ENCODE measurements around the gene TEAD3.
A peak's percentile ranks its signal among the peaks of the same experiment; 100 is the strongest.

The TEAD3 gene

DNA sequence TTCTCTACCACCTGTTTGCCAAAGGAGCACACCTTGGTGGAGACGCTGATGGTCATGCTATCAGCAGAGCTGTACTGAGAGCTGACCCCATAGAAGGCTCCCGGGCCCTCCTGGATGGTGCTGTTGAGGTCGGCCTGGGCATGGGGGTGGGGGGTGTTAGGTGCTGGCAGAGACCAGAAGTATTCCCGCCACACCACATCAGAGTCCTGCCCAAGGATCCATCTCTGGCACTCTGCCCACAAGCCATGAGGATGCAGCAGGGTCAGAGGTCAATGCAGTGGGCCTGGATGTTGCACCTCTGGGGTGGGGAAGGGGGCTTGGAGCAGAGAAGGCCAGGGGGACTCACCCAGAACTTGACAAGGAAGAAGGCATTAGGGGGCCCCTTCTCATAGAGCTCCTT, 21.3 kb downstream of the TEAD3 start:
- DNase-seq (ENCODE audit: low spot score), result no peak

DNA sequence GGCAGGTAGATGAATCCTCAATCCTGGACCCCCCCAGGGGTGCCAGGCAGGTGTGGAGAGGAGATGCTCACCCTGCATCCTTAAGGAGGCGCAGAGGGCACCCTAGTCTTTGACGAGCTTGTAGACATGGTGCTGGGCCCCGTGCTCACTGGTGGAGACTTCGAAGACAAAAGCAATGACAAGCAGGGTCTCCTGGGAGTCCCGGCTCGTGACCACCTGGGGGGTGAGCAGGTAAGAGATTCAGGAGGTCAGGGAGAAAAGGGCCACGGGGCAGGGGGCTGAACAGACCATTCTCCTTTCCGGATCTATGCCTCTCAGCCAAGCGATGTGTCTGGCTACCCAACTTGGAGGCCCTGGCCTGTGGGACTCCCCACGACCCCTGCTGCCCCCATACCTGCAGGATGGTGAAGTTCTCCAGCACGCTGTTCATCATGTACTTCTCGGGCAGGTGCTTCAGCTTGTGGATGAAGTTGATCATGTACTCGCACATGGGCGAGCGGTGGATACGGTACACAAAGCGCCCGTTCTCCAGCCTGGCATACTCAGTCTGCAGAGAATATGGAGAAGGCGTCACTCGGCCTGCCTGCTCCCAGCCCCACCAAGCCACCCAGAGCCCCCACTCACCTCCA, 21.8 kb downstream of the TEAD3 start:
- DNase-seq (ENCODE audit: low spot score), result no peak

DNA sequence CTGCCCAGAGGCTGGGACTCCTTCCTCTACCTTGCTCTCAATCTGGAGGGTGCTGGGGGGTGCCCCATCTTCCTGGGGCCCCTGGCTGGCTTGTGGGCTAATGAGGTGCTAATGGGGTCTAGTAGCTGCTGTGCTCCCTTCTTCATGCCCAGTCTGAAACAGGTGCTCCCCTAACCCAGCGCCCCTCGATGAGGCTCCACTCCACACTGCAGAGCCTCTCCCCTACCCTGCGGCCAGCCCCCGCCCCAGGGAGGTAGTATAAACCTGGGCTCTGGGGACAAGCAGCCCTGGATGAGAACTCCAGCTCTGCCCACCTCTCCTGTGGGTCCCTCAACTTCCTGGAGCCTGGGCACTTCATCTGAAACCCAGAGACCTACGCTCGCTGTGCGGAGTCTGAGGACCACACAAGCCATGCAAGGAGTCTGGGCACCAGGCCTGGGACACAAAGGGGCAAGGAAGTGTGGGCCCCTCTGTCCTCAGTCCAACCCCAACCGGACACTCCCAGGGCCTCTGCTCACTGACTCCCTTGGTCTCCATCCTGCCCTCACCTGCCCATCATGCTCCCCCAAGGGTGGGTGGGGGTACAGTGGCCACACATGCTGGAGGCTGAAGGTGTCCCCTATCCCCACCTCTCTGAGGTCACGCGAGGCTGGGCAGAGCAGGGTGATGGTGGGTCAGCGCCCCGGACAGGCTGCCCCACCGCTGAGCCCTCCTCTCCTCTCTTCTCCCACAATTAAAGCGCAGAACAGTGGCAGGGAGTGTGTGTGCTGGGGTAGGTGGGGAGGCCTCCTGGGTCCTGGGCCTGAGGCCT, 22.5 kb downstream of the TEAD3 start:
- no peak for DNase-seq (ENCODE audit: low spot score)

DNA sequence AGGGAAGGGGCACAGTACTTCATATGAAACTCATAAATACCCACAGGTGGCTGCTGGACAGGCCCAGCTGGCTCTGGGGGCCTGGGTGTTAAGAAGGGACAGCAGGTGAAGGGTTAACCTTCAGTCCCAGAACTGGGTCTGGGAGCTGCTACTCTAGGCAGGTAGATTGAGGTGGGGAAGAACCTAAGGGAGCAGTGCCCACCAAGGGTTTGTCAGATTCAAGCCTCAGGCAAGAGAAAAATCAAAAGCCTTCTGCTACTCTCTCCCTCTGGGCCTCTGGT, 23.1 kb downstream of the TEAD3 start:
- DNase-seq (ENCODE audit: low spot score), result no peak

DNA sequence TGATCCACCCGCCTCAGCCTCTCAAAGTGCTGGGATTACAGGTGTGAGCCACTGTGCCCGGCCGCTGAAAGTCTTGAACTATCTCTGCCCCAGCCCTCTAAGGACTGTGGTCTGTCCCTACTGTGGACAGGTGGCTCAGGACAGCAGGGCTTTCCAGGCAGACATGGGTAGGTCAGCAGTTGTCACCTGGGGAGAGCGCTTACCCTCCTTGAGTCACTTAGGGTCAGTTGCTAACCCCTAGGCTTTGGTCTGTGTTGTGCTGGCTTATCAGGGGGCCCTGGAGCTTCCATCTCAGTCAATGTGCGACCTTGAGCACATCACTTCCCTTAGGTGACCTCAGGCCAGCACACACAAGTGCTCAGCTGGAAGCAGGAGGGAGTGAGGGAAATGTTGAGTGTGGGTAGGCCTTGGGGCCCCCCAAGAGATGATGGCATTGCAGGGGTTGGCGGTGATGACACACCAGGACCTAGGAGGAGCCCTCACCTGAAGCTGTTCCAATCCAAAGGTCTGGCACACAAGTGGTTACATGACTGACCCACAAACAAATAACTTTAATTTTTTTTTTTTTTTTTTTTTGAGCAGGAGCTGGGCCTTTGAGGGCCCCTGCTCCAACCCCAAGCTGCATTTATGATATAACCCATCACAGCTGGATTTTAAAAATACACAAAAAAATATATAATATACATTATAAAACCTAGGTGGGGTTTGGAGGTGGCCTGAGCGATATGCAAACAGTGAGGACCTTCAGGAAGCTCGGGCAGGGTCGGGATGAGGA, 23.6 kb downstream of the TEAD3 start:
- no peak for DNase-seq (ENCODE audit: low spot score)

- DNase-seq (ENCODE audit: low spot score), result no peak
Measured at GRCh38 chr6:35471836-35472345, 25.0 kb downstream of the TEAD3 start.

DNA sequence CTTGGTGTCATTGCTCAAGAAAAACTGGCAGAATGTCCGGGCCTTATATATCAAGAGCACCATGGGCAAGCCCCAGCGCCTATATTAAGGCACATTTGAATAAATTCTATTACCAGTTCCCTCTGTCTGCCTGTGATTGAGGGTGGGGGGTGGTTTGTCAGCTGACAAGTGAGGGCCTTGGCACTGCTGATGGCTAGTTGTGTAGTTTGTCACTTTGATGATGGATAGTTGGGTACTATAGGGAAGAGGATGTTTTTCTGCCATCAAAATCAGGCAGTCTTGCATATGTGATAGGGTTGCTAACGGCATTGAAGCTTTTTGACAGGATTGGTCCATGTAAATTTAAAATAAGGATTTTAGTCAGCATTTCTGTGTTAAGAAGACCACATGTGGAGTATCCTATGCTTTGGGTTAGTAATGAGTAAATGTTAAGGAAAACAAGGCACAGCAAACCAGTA, 26.2 kb downstream of the TEAD3 start:
- DNase-seq (ENCODE audit: low spot score), result no peak

DNA sequence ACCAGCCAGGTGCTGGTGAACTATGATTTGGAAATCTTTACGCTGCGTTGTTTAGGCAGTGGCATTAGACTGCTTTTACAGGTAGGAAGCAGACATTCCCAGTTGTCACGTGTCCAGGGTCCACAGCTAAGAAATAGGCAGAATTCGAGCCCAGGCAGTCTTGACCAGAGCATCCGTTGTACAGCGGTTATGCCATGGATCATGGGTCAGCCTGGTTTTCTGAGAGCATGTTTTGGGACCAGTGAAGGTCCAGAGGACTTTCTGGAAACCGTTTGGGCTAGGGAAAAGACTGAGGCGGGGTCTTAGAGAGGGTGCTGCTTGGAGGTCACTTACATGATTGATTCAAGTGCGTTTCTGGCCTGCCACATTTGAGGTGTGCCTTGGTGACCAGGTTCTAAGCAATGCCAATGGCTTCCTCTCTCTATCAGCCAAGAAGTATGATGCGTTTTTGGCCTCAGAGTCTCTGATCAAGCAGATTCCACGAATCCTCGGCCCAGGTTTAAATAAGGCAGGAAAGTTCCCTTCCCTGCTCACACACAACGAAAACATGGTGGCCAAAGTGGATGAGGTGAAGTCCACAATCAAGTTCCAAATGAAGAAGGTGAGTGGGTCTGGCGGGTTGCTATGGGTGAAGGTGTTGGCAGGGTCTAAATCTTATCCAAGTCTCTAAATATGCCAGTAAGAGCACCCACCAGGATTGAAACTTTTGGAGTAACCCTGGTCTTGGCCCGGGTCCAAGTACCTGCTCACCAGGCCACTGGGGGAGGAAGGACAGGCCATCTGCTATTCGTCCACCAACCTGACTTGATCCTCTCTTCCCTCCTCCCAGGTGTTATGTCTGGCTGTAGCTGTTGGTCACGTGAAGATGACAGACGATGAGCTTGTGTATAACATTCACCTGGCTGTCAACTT, 26.9 kb downstream of the TEAD3 start:
- DNase-seq (ENCODE audit: low spot score), result peak; percentile 19

GRCh38 chr6:35468980-35469750, 27.7 kb downstream of the TEAD3 start:
- no peak for DNase-seq (ENCODE audit: low spot score)

- peak; percentile 97 for DNase-seq (ENCODE audit: low spot score)
Measured at GRCh38 chr6:35468181-35468979, 28.5 kb downstream of the TEAD3 start, which contains the start of gene RPL10A. RPL10A (plus strand) TSS chr6:35468401; CDS start chr6:35468435, 34 bp downstream.

- DNase-seq (ENCODE audit: low spot score), result no peak
Measured at GRCh38 chr6:35465646-35466045, 31.2 kb downstream of the TEAD3 start.

GRCh38 chr6:35463292-35463691, 33.6 kb downstream of the TEAD3 start:
- DNase-seq (ENCODE audit: low spot score), result no peak

DNA sequence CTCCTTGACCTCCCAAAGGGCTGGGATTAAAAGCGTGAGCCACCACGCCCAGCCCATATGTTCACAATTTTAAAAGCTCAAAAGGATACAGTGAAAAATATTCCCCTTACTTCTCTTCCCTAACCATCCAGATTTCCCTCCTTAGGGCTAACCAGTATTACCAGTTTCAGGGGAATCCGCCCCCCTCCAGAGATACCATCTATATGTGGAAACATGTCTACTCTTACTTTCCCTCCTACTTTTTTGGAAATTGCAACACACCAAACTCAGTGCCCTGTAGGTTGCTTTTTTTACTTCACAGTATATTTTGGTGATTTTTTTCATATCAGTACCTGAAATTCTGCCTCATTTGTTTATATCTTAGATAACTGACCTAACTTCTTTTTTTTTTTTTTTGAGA, 35.6 kb downstream of the TEAD3 start:
- no peak for DNase-seq (ENCODE audit: low spot score)

- no peak for DNase-seq (ENCODE audit: low spot score)
Measured at GRCh38 chr6:35457907-35458306, 39.0 kb downstream of the TEAD3 start.

GRCh38 chr6:35454391-35455110, 42.3 kb downstream of the TEAD3 start:
- no peak for DNase-seq (ENCODE audit: low spot score)

DNA sequence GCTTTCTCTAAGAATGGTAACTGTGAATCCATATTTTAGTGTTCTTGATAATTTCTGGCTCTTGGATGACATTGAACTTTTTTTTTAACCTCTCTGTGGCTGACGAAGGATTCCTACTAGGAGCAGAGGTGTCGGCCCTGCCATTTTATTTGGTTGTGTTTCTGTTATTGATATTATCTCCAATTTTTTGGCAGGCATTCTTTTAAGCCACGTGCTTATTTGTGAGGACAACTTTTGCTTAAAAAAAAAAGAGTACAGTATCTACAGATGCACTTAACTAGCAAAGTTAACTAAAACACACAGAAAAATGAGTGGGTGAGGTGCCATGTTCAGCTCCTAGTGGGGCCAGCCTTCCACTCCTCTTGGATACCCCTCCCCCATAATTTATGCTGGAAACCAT, 43.6 kb downstream of the TEAD3 start:
- DNase-seq (ENCODE audit: low spot score), result peak; percentile 65

DNA sequence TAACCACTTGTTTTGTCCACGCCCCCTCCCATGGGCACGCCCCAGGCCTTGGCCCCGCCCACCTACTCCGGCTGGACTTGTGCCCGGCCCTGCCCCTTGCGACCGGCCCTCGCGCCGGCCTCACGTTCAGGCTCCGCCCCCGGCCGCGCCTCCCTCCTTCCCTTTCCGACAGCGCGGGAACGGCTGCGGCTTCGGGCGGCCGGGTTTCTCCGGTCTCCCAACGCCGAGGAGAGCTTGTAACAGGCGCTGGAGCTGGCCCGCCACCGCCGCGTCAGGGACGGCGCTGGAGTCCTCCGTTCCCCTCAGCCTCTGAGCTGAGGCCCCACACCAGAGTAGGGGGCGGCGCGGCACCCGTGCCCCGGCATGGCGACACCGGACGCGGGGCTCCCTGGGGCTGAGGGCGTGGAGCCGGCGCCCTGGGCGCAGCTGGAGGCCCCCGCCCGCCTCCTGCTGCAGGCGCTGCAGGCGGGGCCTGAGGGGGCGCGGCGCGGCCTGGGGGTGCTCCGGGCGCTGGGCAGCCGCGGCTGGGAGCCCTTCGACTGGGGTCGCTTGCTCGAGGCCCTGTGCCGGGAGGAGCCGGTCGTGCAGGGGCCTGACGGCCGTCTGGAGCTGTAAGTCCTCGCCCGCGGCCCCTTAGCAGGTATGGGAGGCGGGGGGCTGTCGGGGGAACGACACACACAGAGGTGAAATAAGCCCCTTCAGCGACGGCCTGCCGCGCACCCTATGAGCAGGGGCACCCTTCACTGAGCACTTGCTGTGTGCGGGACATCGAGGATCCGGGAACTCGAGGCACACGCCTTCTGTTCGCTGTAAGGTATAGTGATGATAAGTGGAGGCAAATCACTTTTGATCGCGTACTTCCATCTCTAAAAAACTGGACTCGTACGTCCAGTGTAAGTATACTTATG, 44.4 kb downstream of the TEAD3 start, which contains the start of gene FANCE:
FANCE (plus strand) TSS at position 156 of the 908 bp plus-strand sequence; CDS start at position 364, 208 bp downstream.
- DNase-seq (ENCODE audit: low spot score), result peak; percentile 91
